ENCODE data around the gene LRRC14B. TPM values are rescaled to one million over a fixed set of nuclear protein-coding genes. Genes with fewer than 3 reads are reported as not detected.

Gene LRRC14B
- polyA plus RNA-seq, 1 donor (not counting 4 experiments of a cell fraction or from before 2014, with no cell fraction given) = not detected

DNA sequence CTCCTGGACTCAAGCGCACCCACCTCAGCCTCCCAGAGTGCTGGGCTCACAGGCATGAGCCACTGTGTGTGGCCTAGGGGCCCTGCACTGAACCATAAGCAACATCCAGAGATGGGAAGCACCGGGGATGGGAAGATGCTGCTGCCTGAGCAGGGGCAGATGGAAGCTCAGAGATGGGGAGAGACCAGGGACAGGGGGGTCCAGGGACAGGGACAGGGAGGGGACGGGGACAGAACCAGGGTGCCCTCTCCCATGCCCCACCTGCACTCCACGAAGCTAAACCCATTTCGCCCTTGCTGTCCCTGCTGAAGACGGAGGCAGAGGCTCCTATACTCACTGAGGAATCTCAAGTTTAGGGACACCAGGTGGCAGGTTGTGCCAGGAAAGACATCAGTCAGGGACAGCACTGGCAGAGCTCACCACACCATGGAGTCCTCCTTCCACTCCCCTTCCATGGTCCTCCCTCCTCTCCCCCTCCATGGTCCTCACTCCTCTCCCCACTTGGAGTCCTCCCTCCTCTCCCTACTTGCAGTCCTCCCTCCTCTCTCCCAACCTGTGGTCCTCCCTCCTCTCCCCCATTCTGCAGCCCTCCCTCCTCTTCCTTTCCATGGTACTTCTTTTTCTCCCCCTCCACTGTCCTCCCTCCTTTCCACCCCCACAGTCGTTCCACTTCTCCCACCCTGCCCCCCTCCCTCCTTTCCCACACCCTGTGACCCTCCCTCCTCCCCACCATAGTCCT is 45.5 kb upstream of the LRRC14B start:
- no peak for TF ChIP-seq EZH2 (IDR thresholded peaks at IDR 0.05; ENCODE audit: low read length)
- TF ChIP-seq, protein P1, sequence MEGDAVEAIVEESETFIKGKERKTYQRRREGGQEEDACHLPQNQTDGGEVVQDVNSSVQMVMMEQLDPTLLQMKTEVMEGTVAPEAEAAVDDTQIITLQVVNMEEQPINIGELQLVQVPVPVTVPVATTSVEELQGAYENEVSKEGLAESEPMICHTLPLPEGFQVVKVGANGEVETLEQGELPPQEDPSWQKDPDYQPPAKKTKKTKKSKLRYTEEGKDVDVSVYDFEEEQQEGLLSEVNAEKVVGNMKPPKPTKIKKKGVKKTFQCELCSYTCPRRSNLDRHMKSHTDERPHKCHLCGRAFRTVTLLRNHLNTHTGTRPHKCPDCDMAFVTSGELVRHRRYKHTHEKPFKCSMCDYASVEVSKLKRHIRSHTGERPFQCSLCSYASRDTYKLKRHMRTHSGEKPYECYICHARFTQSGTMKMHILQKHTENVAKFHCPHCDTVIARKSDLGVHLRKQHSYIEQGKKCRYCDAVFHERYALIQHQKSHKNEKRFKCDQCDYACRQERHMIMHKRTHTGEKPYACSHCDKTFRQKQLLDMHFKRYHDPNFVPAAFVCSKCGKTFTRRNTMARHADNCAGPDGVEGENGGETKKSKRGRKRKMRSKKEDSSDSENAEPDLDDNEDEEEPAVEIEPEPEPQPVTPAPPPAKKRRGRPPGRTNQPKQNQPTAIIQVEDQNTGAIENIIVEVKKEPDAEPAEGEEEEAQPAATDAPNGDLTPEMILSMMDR (optimal IDR thresholded peaks at IDR 0.05 in 1 of 3, IDR thresholded peaks at IDR 0.05 in 1 of 3, conservative IDR thresholded peaks at IDR 0.05 in 1 of 3; ENCODE audit: extremely low read depth in 1 of 3, insufficient read depth in 2 of 3, low read length in 3 of 3) = no peak
- Histone ChIP-seq H3K9me1 (ENCODE audit: control insufficient read depth, extremely low read depth, insufficient read depth, low read length) (no peaks in the 10 kb centered on the region), H3K79me2 (ENCODE audit: control insufficient read depth, insufficient read depth, low read length) (no peaks in the 10 kb centered on the region), H3K36me3 (ENCODE audit: control insufficient read depth in 2 of 2, extremely low read depth in 1 of 2, insufficient read depth in 2 of 2, low read length in 2 of 2) (no peaks in the 10 kb centered on the region), H3K4me2 (ENCODE audit: control insufficient read depth, extremely low read depth, insufficient read depth, low read depth, low read length) (no peak overlapping the region), H3K9ac (ENCODE audit: control insufficient read depth, extremely low read depth, insufficient read depth, low read length) (no peak overlapping the region), H3K9me3 (ENCODE audit: control insufficient read depth, low read depth, low read length) (peaks cover 4% of the 10 kb centered on the region), H2AFZ (ENCODE audit: control insufficient read depth, low read length) (no peak overlapping the region), H4K20me1 (ENCODE audit: control insufficient read depth, extremely low read depth, insufficient read depth, low read length) (no peaks in the 10 kb centered on the region), H3K27me3 (ENCODE audit: control insufficient read depth, extremely low read depth, insufficient read depth, low read length) (no peaks in the 10 kb centered on the region), H3K4me1 (ENCODE audit: control insufficient read depth, extremely low read depth, insufficient read depth, low read length) (no peaks in the 10 kb centered on the region), H3K4me3 (ENCODE audit: control insufficient read depth in 2 of 3, extremely low read depth in 1 of 3, insufficient read depth in 2 of 3, low read depth in 1 of 3, low read length in 3 of 3) (no peak overlapping the region), H3K27ac (ENCODE audit: control insufficient read depth, insufficient read depth, low read length) (no peak overlapping the region)
- FAIRE-seq (no peak), DNase-seq (ENCODE audit: low read depth, low spot score) (no peak)
- dilution Hi-C loops (cut with MboI; ENCODE audit: extremely low pct_ligation_motif_present, low sequenced_read_pairs) = no loop called here

- H3K4me3 ChIP-seq (ENCODE audit: control insufficient read depth in 2 of 3, extremely low read depth in 1 of 3, insufficient read depth in 2 of 3, low read depth in 1 of 3, low read length in 3 of 3) = no peak overlapping the region
- H3K79me2 ChIP-seq (ENCODE audit: control insufficient read depth, insufficient read depth, low read length) = no peaks in the 10 kb centered on the region
- no peaks in the 10 kb centered on the region for H3K9me1 ChIP-seq (ENCODE audit: control insufficient read depth, extremely low read depth, insufficient read depth, low read length)
- no peaks in the 10 kb centered on the region for H4K20me1 ChIP-seq (ENCODE audit: control insufficient read depth, extremely low read depth, insufficient read depth, low read length)
- dilution Hi-C loops (cut with MboI; ENCODE audit: extremely low pct_ligation_motif_present, low sequenced_read_pairs) = no loop called here
- no peaks in the 10 kb centered on the region for H3K27me3 ChIP-seq (ENCODE audit: control insufficient read depth, extremely low read depth, insufficient read depth, low read length)
- H2AFZ ChIP-seq (ENCODE audit: control insufficient read depth, low read length) = no peak overlapping the region
- H3K4me2 ChIP-seq (ENCODE audit: control insufficient read depth, extremely low read depth, insufficient read depth, low read depth, low read length) = no peak overlapping the region
- H3K27ac ChIP-seq (ENCODE audit: control insufficient read depth, insufficient read depth, low read length) = no peak overlapping the region
- DNase-seq (ENCODE audit: low read depth, low spot score) (no peak), FAIRE-seq (no peak)
- TF ChIP-seq, protein P1 (optimal IDR thresholded peaks at IDR 0.05 in 1 of 3, IDR thresholded peaks at IDR 0.05 in 1 of 3, conservative IDR thresholded peaks at IDR 0.05 in 1 of 3; ENCODE audit: extremely low read depth in 1 of 3, insufficient read depth in 2 of 3, low read length in 3 of 3) = no peak
- TF ChIP-seq EZH2 (IDR thresholded peaks at IDR 0.05; ENCODE audit: low read length) = no peak
- no peak overlapping the region for H3K9ac ChIP-seq (ENCODE audit: control insufficient read depth, extremely low read depth, insufficient read depth, low read length)
- no peaks in the 10 kb centered on the region for H3K4me1 ChIP-seq (ENCODE audit: control insufficient read depth, extremely low read depth, insufficient read depth, low read length)
- H3K9me3 ChIP-seq (ENCODE audit: control insufficient read depth, low read depth, low read length) = peaks cover 4% of the 10 kb centered on the region
- no peaks in the 10 kb centered on the region for H3K36me3 ChIP-seq (ENCODE audit: control insufficient read depth in 2 of 2, extremely low read depth in 1 of 2, insufficient read depth in 2 of 2, low read length in 2 of 2)
These were observed 43.5 kb upstream of the LRRC14B start for GRCh38 chr5:147751-148150.
